Lower leg skin (tissue), 4 donors: ENCODE data around the gene BAD. TPM values are rescaled to one million over a fixed set of nuclear protein-coding genes. Genes with fewer than 3 reads are reported as not detected.

Experiments
- DNase-seq, 2 donors: peaks; one replicate each; pipeline ENCODE4 v3.0.0-alpha.2; 2019; ENCODE audit warnings: low spot score in 2 of 2
- H3K4me3 ChIP-seq: fragments of 200-600 bp; sonication (generic); 2 replicates; pipeline ENCODE4 v1.5.1; 2017; ENCODE audit warnings: mild to moderate bottlenecking, low read depth; ENCODE audit not compliant: poor library complexity, severe bottlenecking
- POLR2A ChIP-seq, 2 donors: fragments of 450-650 bp; IDR thresholded peaks; one replicate each; pipeline ENCODE4 v1.6.1; 2016 to 2017; ENCODE audit warnings: antibody characterized with exemption in 2 of 2, mild to moderate bottlenecking in 1 of 2, moderate library complexity in 1 of 2
- WGBS, 2 donors: methylation state at CpG; one replicate each; pipeline ENCODE4 v1.1.5; 2018; 5-methylcytosine and 5-hydroxymethylcytosine counted together
- intact Hi-C: fragments of 100-400 bp; cut with DNase I; formaldehyde crosslinking; loops from one replicate; pipeline ENCODE4 v1.15.0; 2023; ENCODE audit warnings: low total_unique reads
- total RNA-seq, 4 donors: library from RNA; depleted of rRNA; stranded (reverse); fragments of >200 nt; gene quantifications; one replicate each; pipeline ENCODE4 v1.1.0, GENCODE V29; 2016
- TF ChIP-seq, protein P1 (sequence below), 3 donors: fragments of 450-650 bp; IDR thresholded peaks; one replicate each; pipeline ENCODE4 v1.5.1; 2016; ENCODE audit warnings: antibody characterized with exemption in 3 of 3, mild to moderate bottlenecking in 3 of 3, moderate library complexity in 2 of 3

BAD gene
- total RNA-seq, 4 donors from 2014 or later = 65.9 to 99.7 (median 89.4) TPM

DNA sequence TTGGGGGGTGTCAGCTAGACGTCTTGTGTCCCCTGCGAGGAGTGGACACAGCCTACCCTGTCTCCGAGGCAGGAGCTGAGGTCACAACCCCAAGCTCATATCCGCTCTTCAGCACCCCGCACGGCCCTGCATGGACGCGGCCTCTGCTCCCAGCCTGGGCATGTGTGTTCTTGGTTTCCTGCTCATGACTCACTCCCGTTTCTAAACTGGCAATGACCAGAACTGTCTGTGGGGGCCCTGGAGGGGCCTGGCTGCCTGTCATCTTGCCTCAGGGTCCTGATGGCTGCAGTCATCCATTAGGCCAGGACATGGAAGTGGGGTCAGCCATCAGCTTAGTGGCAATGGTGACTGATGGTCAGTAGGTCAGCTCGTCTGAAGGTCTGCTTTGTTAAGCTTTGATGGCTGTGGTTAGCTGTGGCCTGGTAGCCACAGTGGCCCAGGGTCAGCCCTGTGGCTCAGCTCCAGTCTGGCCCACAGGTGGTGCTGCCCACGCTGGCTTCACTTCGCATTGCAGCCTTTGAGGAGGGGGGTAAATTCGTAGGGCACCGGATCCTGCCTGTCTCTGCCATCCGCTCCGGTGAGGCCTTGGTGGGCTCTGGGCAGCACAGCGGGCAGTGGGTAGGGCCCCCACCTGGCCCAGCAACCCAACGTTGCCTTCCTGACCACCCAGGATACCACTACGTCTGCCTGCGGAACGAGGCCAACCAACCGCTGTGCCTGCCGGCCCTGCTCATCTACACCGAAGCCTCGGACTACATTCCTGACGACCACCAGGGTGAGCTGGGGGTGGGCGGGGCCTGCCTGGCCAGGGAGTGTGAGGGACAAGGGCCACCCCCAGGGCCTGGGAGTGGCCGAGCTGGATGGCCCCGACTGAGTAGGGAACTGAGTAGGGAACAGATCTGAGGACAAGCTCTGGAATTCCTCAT lies 21.2 kb downstream of the BAD start:
- 77 to 84% methylated on average over 19 to 29 of the region's 29 CpGs for WGBS, 2 donors
- no peak for DNase-seq
- intact Hi-C loops = no loop called here
- no peak for TF ChIP-seq POLR2A (IDR thresholded peaks at IDR 0.05)
- TF ChIP-seq, protein P1, sequence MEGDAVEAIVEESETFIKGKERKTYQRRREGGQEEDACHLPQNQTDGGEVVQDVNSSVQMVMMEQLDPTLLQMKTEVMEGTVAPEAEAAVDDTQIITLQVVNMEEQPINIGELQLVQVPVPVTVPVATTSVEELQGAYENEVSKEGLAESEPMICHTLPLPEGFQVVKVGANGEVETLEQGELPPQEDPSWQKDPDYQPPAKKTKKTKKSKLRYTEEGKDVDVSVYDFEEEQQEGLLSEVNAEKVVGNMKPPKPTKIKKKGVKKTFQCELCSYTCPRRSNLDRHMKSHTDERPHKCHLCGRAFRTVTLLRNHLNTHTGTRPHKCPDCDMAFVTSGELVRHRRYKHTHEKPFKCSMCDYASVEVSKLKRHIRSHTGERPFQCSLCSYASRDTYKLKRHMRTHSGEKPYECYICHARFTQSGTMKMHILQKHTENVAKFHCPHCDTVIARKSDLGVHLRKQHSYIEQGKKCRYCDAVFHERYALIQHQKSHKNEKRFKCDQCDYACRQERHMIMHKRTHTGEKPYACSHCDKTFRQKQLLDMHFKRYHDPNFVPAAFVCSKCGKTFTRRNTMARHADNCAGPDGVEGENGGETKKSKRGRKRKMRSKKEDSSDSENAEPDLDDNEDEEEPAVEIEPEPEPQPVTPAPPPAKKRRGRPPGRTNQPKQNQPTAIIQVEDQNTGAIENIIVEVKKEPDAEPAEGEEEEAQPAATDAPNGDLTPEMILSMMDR (IDR thresholded peaks at IDR 0.05) = no peak
- no peak overlapping the region for H3K4me3 ChIP-seq

DNA sequence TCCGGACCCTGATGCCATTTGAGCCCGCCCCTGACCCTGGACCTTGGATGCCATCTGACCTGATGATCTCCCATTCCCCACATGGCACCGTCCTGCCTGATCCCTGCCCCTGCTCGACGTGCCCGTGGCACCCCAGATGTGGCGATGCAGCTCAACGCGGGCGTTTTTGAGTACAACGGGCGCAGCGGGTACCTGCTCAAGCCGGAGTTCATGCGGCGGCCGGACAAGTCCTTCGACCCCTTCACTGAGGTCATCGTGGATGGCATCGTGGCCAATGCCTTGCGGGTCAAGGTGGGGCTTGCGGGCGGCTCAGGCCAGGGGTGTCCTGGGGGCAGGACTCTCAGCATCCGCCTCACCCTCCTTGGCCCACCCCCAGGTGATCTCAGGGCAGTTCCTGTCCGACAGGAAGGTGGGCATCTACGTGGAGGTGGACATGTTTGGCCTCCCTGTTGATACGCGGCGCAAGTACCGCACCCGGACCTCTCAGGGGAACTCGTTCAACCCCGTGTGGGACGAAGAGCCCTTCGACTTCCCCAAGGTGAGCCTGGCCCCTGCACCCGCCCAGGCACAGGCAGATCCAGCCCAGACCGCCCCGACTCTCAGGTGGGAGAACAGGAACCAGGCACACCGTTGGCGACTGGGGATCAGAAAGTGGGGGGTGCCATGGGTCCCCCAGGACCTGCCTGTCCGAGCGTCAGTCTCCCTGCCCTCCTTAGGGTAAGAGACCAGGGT lies 22.0 kb downstream of the BAD start:
- WGBS, 2 donors = 91 to 95% methylated on average over 34 to 42 of the region's 42 CpGs
- H3K4me3 ChIP-seq = no peak overlapping the region
- TF ChIP-seq POLR2A (IDR thresholded peaks at IDR 0.05) = no peak
- TF ChIP-seq, protein P1 (IDR thresholded peaks at IDR 0.05) = no peak
- intact Hi-C loops = no loop called here
- DNase-seq = no peak

DNA sequence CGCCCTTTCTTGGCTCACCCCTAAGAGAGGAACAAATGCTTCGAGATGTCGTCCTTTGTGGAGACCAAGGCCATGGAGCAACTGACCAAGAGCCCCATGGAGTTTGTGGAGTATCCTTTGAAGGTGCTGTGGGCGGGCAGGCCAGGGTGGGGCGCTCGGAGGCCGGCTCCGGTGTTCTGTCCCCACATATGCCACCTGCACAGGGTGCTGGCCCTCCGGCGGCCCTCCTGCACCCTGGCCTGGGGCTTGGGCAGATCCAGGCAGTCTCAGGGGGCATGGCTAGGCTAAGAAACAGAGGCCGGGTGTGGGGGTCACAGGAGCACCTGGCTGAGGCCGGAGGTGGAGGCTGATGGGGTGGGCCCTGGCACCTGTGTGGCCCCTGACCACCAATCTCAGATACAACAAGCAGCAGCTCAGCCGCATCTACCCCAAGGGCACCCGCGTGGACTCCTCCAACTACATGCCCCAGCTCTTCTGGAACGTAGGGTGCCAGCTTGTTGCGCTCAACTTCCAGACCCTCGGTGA lies 22.8 kb downstream of the BAD start:
- H3K4me3 ChIP-seq = no peak overlapping the region
- no peak for TF ChIP-seq POLR2A (IDR thresholded peaks at IDR 0.05)
- TF ChIP-seq, protein P1 (IDR thresholded peaks at IDR 0.05) = no peak
- intact Hi-C loops = no loop called here
- DNase-seq = no peak
- 93 to 94% methylated on average over 10 to 18 of the region's 18 CpGs for WGBS, 2 donors

DNA sequence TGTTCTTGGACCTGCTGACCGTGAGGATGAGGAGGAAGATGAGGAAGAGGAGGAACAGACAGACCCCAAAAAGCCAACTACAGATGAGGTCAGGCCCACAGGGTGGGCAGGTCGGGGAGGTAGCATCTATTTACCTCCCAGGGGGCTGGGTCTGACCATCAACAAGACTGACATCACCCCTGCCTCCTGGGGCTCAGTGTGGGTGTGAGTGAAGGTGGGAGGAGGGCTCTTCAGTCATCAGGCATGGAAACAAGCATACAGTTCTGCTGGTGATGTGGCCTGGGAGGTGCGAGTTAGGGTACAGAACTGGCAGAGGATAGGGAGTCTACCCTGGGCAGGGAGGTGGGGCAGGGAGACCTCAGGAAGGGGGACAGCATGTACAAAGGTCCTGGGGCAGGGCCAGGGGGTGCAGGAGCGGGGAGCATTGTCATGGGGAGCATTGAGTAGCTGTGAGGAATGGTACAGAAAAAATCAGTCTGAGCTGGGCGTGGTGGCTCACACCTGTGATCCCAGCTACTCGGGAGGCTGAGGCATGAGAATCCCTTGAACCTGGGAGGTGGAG lies 24.2 kb downstream of the BAD start:
- TF ChIP-seq, protein P1 (IDR thresholded peaks at IDR 0.05) = no peak
- no peak for TF ChIP-seq POLR2A (IDR thresholded peaks at IDR 0.05)
- intact Hi-C loops = no loop called here
- WGBS, 2 donors = 94 to 95% methylated on average over 6 of the region's 6 CpGs

DNA sequence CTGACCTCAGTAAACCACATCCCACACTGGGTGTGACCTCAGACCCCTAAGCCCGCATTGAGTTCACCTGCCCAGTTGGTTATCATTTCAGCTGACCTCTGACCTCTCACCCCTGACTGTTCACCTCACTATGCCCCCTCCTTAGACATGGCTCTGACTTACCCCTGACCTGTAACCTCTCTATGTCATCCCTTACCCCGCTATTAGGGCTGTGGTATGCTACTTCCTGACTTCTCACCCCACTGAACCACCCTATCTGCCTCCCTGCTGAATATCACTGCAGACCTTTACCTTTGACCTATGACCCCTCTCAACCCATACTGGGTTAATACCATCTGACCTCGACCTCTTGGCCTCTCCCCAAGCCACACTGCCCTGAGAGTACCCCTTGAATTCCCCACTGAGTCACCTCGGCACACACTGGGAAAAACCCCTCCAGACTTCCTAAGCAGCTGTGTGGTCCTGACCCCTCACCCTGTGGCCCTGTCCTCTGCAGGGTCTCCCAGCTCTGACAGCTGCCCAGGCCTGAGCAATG lies 24.9 kb downstream of the BAD start:
- intact Hi-C loops = no loop called here
- 78 to 82% methylated on average over 4 of the region's 4 CpGs for WGBS, 2 donors
- H3K4me3 ChIP-seq = no peak overlapping the region
- DNase-seq = no peak
- TF ChIP-seq, protein P1 (IDR thresholded peaks at IDR 0.05) = no peak
- no peak for TF ChIP-seq POLR2A (IDR thresholded peaks at IDR 0.05)

More for the DNA sequence above, 24.2 kb downstream of the BAD start:
- no peak for DNase-seq
- no peak overlapping the region for H3K4me3 ChIP-seq
